Glomerular visceral epithelial cell (primary cell): ENCODE results near the gene JOSD1.
A peak's percentile ranks its signal among the peaks of the same experiment; 100 is the strongest.

Experiments
- DNase-seq: peaks from one replicate; pipeline ENCODE4 v3.0.0-alpha.2; 2016; ENCODE audit errors: extremely low spot score

JOSD1 gene

DNA sequence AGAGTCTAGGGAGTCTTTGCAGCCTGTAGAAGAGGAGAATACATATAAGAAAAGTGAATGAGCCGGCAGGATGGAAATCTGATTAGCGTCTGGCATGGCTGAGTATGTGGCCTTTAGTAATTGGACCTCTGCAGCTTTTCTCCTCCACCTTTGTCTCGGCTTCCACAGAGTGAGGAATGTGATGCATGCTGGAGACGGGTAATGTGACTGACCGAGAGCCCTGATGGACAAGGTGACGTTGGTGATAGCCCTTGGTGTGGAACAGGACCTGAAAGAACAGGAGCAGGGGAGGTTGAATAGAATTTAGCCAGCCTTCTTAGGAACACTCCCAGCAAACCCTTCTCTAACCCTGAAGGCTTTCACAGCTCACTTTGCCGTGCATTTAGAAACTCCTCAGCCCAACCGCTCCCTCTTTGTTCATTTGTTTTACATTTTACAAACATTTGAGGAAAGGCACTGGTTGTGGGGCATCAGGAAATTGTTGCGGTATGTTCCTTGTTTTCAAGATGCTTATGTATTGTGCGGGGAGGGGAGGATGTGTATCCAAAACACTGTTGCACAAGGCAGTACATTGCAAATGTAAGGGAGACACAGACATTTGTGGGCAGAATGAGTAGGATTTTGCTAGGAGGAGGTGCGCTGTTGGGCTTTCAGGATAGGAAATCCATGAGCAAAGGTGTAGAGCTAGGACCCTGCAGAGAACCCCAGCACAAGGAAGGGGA is 11.9 kb upstream of the JOSD1 start:
- DNase-seq = no peak

- DNase-seq = no peak
Measured at GRCh38 chr22:38710866-38711265, 10.1 kb upstream of the JOSD1 start.

- no peak for DNase-seq
Measured at GRCh38 chr22:38710351-38710750, 9.6 kb upstream of the JOSD1 start.

DNA sequence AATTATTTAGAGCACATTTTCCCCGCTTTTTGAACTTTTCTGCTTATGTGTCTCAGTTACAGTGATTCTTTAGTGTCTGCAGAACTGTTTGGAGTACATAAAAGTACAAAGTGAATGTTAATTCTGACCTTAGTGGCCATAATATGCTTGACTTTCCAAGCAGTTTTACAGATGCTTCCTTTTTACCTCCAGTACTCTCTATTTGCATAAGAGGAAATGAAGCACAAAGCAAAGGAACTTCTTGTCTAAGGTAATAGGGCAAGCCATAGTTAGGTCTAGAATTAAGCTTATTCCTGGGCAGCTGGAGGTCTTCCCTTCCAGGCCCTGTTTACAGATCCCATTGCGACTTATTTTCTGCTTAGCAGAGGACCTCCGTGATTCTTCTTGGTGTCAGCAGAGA is 8.6 kb upstream of the JOSD1 start:
- no peak for DNase-seq

- DNase-seq = no peak
Measured at GRCh38 chr22:38707984-38708383, 7.2 kb upstream of the JOSD1 start.

- DNase-seq = peak; percentile 9
Measured at GRCh38 chr22:38707346-38707745, 6.6 kb upstream of the JOSD1 start.

DNA sequence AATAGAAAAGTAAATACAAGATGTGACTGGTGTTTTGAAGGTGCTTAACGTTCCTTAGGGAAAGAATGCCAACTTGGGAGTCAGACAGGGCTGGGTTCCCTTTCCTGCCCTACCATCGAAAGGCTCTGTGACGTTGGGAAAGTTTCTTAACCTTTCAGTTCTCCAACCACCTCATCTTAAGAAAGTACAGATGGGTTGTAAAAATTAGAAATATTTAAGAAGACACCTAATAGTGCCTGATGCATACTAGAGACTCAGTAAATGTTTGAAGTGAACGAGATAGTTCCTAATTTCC is 6.1 kb upstream of the JOSD1 start:
- no peak for DNase-seq

DNA sequence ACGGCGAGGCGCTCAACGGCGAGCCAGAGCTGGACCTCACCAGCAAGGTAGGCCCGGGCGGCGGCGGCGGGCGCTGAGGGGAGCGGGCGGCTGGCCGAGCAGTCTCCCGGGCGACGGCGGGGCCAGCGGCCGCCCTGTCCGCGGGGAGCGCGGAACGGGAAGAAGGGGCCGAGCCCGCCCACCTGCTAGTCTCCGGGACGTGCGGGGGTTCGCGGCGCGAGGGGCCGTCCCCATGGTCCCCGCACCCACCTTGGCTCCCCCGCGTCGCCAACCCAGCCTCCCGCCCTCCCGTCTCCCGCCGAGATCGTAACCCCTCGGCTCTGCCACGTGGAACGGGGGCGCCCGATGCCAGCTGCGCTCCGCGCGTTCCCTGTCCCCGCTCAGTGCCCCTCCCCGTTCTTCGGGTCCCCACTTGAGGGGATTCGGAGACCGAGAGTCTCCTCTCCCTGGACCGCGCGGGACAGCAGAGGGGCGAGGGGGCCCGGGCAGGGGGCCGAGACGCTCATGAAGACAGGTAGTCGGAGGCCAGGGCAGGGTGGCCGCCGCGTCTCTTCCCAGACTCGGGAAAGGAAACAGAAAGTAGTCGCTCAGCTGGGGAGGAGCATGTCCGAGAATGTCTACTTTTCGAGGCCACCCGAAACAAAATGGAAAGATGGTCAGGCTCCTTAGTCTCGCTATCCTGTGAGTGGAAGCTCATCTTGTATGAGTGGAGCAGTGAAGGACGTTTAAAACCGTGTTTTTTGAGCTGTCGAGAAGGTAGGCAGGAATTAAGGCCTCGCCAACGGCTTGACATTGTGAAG is 5.6 kb upstream of the JOSD1 start:
- peak; percentile 18 for DNase-seq

DNA sequence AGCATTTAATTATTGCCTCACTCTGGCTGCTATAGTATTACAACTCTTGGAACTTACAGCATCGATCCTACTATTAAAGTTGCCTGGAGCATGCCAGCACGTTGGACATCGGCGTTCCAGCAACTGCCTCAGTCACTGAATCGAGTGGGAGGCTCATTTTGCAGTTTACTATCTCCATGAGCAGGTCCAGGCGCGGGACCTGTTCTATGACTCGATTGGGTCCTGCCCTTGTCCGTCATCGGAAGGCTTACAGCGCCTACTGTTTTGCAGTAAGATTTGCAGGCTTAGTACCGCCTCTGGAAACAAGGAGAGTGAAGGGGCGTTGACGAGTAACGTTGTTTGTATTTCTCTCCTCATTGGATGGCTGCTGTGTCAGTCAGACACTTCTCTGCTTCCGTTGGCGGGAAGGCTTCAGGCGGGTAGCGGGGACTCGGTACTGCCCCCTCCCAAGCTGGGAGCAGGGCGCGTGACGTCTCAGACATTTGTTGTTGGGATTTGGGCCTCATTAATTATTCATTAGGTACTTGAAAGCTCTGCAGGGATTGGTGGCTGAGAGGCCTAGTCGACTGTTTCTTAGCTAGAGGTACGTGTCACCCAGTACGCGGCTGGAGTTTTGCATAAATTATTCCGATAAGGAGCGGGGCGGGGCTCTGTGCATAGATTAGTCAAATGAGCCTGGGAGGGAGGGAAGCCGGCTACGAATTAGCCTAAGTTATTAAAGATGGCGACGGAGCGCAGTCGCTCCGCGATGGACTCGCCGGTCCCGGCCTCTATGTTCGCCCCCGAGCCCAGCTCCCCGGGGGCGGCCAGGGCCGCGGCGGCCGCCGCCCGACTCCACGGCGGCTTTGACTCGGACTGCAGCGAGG is 4.7 kb upstream of the JOSD1 start, which contains the start of gene GTPBP1:
GTPBP1 (plus strand) TSS at position 710 of the 866 bp plus-strand sequence; CDS start at position 722, 12 bp downstream.
- DNase-seq = peak; percentile 100

DNA sequence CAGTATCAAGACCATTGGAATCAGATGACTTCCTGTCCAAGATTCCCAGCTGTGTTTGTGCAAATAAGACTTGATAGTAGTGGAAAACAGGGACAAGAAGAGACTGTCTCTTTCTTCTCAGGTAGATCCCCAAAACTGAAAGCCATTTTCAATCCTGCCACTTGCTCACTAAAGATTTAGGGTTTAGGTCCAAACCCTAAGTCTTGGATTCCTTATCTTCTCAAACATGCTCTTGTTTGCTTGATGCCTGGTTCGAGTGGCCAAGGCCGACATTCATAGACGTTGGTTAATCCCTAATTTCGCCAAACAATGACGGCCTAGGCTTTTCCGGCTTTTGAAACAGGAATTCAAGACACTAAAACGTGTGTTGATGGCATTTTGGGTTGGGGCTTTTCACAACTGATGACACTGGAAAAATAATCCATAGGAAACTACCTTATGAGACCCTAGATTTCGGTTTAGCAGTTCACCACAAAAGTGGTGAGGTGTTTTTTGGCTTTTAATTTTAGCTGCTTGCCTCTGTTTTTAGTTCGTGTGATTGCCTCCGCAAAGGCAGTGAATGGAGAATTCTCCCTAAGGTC is 4.0 kb upstream of the JOSD1 start:
- DNase-seq = no peak

GRCh38 chr22:38700270-38700788 is 414 bp downstream of the JOSD1 start:
- DNase-seq = no peak

DNA sequence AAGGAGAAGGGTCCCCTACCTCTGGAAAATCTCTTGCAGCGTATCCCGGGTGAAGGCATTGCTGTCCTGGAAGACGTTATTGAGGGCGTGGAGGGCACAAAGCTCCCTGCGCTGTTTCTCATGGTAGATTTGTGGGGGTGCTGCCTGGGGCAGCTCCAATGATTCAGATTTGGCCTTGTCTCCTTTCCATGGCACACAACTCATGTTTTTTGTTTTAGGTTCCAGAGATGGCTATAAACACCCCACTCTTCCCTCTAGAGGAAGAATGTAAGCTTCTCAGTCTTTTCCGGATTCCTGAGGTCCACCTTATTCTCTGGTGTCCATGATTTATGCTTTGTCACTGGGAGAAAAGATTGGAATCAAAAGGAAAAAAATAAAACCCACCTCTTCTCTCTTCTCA is 959 bp downstream of the JOSD1 start:
- DNase-seq = peak; percentile 17

GRCh38 chr22:38699143-38699542 is 1.6 kb downstream of the JOSD1 start:
- no peak for DNase-seq

DNA sequence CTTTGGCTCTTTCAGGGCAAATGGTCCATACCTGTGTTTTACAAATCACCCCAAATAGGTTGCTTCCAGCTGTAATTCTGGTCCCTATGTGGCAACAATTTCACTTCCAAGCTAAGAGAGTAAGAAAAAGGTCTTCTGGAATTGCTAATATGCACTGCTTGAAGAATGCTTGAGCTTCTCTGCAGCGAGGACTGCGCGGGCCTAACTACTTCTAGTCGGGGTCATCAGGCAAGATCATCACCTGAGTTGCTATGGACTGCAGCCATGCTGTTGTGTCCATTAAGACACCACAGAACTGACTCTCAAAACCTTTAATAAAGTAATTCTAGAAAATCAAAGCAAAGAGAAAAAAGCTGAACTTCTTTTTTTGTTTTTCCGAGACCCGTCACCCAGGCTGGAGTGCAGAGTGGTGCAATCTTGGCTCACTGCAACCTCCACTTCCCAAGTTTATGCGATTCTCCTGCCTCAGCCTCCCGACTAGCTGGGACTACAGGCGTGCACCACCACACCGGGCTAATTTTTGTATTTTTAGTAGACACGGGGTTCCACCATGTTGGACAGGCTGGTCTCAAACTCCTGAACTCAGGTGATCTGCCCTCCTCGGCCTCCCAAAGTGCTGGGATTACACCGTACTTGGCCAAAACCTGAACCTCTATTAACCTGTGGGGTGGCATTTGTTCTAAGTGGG is 2.2 kb downstream of the JOSD1 start:
- DNase-seq = no peak

DNA sequence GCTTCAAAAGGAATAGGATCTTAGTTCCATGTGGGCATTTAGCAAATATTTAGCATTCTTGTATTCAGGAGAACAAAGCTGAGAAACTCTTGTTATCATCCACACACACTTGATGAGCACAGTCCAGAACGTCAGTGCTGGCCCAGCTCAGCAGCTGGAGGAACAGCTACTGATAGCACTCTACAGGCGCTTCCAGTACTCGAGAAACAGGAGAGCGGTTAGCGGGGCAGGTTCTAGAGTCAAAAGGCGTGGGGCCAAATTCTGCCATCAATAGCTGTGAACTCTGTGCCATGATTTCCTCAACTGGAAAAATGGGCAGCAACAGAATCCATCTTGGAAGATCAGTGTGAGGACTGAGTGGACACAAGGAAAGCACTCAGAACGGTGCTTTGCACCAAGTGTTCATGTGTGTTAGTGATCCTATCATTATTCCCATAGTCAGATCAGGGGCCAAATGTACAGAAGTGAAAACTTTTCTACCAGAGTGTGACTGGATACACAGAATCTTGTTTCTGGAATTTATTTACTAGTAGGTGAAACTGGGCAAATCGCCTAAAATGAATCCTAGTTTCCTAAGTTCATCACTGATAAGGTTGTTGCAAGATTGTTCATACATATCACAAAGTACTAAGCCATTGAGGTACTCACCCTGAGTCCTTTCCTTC is 3.2 kb downstream of the JOSD1 start:
- no peak for DNase-seq

DNA sequence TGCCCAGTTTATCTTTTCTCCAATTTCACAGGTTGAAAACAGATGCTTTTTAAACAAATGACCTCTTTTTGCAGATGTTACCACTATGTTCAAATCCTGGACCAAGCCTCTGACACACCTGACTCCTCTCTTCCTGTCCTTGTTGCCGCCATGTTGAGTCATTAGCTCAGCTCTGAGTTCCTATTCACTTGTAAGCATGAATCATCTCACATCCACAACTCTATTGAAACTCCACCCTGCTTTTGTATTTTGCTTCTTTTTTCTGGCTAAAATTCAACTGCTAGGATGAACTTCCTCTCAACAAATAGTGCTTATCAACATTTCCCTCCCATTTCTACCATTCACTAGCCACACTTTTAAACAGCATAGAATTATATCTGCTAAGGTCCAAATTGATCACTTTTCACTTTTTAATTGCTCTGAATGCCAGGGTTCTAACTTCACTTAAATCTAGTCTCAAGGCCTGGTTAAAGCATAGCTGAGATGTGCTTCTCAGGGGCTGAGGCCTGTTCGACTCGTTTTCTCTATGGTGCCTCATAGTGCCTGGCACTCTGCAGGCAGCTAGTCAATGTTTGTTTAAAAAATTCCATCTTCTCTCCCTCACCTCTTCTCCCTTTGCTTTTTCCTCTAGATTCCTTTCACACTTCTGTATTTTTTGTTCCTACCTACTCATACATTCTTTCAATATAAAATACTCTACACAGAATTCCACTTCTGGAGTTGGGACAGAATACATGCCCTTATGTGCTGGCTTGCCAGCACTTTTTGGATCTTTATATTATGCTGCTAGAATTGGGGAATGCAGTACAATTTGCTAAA is 3.9 kb downstream of the JOSD1 start:
- peak; percentile 56 for DNase-seq

DNA sequence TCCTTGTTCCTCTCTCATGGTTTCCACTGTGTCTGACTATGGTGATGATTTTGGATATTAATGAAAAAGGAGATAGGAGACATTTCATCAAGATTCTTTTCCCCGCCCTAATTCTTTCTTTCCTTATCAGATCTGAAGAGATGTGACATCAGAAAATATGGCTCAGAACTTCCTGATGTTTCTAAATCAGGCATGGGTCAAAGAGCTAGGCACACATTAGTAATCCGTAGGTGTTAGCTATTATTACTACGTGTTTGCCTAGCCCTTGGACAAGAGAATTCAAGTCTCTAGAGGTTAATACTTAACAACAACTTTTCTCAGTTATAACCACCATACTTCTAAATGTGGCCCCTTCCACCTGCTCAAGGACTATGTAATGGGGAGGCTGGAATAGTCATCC is 5.8 kb downstream of the JOSD1 start:
- no peak for DNase-seq

- DNase-seq = no peak
Measured at GRCh38 chr22:38694049-38694448, 6.7 kb downstream of the JOSD1 start.

- no peak for DNase-seq
Measured at GRCh38 chr22:38689651-38690050, 11.1 kb downstream of the JOSD1 start.

GRCh38 chr22:38685761-38686160 is 15.0 kb downstream of the JOSD1 start:
- no peak for DNase-seq
